Gastrocnemius medialis (tissue), 4 donors: ENCODE results near the gene OR8B4.

ENCODE experiments used
- POLR2A ChIP-seq, 2 donors: fragments of 450-650 bp; IDR thresholded peaks; one replicate each; pipeline ENCODE4 v1.6.1; 2017; ENCODE audit warnings: antibody characterized with exemption in 2 of 2, mild to moderate bottlenecking in 2 of 2, moderate library complexity in 2 of 2
- TF ChIP-seq, protein P1 (sequence below), 5 experiments: fragments of 450-650 bp in 3 of 5; fragments of 200-600 bp in 2 of 5; sonication (generic) in 2 of 5; IDR thresholded peaks in 4 of 5; conservative IDR thresholded peaks in 1 of 5; 1 replicate in 4 of 5; 2 replicates in 1 of 5; pipeline ENCODE4 v1.5.1; 2016 to 2019; ENCODE audit warnings: antibody characterized with exemption in 5 of 5, mild to moderate bottlenecking in 3 of 5, moderate library complexity in 3 of 5

DNA sequence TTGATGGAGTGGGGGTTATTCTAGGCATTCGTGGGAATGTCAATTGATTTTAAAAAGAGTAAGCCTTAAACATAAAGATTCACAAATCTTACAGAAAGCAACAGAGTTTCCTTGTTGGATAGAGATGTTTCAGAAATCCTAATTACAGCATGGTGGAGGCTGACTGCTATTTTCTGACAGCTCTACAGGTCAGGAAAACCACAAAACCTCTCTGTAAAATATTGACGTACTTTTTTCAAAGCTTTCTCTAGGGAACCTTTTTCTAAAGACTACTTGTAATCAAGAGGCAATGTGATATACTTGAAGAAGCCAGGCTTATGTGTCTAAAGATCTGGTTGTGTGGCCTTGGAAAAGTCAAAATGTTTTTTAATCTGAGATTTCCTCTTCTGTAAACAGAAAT lies 29.9 kb upstream of the OR8B4 start:
- TF ChIP-seq, protein P1, sequence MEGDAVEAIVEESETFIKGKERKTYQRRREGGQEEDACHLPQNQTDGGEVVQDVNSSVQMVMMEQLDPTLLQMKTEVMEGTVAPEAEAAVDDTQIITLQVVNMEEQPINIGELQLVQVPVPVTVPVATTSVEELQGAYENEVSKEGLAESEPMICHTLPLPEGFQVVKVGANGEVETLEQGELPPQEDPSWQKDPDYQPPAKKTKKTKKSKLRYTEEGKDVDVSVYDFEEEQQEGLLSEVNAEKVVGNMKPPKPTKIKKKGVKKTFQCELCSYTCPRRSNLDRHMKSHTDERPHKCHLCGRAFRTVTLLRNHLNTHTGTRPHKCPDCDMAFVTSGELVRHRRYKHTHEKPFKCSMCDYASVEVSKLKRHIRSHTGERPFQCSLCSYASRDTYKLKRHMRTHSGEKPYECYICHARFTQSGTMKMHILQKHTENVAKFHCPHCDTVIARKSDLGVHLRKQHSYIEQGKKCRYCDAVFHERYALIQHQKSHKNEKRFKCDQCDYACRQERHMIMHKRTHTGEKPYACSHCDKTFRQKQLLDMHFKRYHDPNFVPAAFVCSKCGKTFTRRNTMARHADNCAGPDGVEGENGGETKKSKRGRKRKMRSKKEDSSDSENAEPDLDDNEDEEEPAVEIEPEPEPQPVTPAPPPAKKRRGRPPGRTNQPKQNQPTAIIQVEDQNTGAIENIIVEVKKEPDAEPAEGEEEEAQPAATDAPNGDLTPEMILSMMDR (IDR thresholded peaks at IDR 0.05 in 4 of 5, conservative IDR thresholded peaks at IDR 0.05 in 1 of 5) = no peak
- no peak for TF ChIP-seq POLR2A (IDR thresholded peaks at IDR 0.05)
